ENCODE results near the gene TSHZ3. TPM values are rescaled to one million over a fixed set of nuclear protein-coding genes. Genes with fewer than 3 reads are reported as not detected.

TSHZ3 gene
- total and polyA plus RNA-seq, 9 of the 15 experiments (the other 6 are each of a cell fraction or from before 2014, with no cell fraction given): 0.03 to 0.13 (median 0.05) TPM; not detected in 5

- H3K79me2 ChIP-seq (ENCODE audit: control insufficient read depth, insufficient read depth, low read length): no peaks in the 10 kb centered on the region
- FAIRE-seq (no peak), ATAC-seq (no peak), DNase-seq (ENCODE audit: extremely low read depth in 1 of 4, low spot score in 3 of 4) (no peak)
- ChIA-PET POLR2A (no interaction called here), CTCF (ENCODE audit: low intra/inter-chr PET ratio) (no interaction called here)
- no TSS peak for BruUV-seq (replicated peaks)
- 2% methylated on average over 6 of the region's 10 CpGs for WGBS (ENCODE audit: insufficient coverage, low coverage, missing lambda C conversion rate)
- H3K9me3 ChIP-seq (replicated peaks; ENCODE audit: control insufficient read depth, insufficient read depth, low read depth, low read length): no peaks in the 10 kb centered on the region
- no peaks in the 10 kb centered on the region for H3K9me1 ChIP-seq (ENCODE audit: control insufficient read depth, insufficient read depth, low read length)
- in situ Hi-C loops (cut with MboI): no loop called here
- H3K27ac ChIP-seq (ENCODE audit: extremely low read depth, low read depth, low read length): no peak overlapping the region
- H2AFZ ChIP-seq (ENCODE audit: low read depth, low read length): no peak overlapping the region
- H3K4me3 ChIP-seq: no peak overlapping the region
- H3K4me2 ChIP-seq (ENCODE audit: insufficient read depth, low read length): no peak overlapping the region
- H3K36me3 ChIP-seq (ENCODE audit: control insufficient read depth, insufficient read depth, low read length): no peaks in the 10 kb centered on the region
- no peaks in the 10 kb centered on the region for H4K20me1 ChIP-seq (replicated peaks; ENCODE audit: control insufficient read depth, insufficient read depth, low read length)
- peaks cover 2 to 28% of the 10 kb centered on the region in 2 experiments; a peak in 3 of 5 replicates for H3K27me3 ChIP-seq (ENCODE audit: control insufficient read depth in 2 of 2, insufficient read depth in 2 of 2, low read length in 2 of 2)
- intact Hi-C loops (cut with micrococcal nuclease): no loop called here
- no peaks in the 10 kb centered on the region for H3K4me1 ChIP-seq (replicated peaks in 1 of 2; ENCODE audit: control insufficient read depth in 2 of 2, insufficient read depth in 2 of 2, low read length in 2 of 2)
- H3K9ac ChIP-seq (ENCODE audit: insufficient read depth in 1 of 2, low read depth in 2 of 2, low read length in 2 of 2): no peak overlapping the region
- TF ChIP-seq POLR2H (tag; IDR thresholded peaks at IDR 0.05; ENCODE audit: low read depth): no peak
- TF ChIP-seq MTA1 (IDR thresholded peaks at IDR 0.05; ENCODE audit: borderline replicate concordance): no peak
- no peak for TF ChIP-seq SIRT6 (IDR thresholded peaks at IDR 0.05; ENCODE audit: low read depth, low read length)
- TF ChIP-seq EGR1 (conservative IDR thresholded peaks at IDR 0.05): no peak
- no peak for TF ChIP-seq SAFB (IDR thresholded peaks at IDR 0.05; ENCODE audit: borderline replicate concordance, low read depth, low read length)
- TF ChIP-seq SMAD4 (CRISPR knock-in tag; conservative IDR thresholded peaks at IDR 0.05): no peak
- no peak for TF ChIP-seq TAL1 (IDR thresholded peaks at IDR 0.05)
- TF ChIP-seq SOX6 (IDR thresholded peaks at IDR 0.05): no peak
- TF ChIP-seq TAF1 (IDR thresholded peaks at IDR 0.05; ENCODE audit: control insufficient read depth, extremely low read depth, insufficient read depth, low read length, severe bottlenecking): no peak
- TF ChIP-seq ZNF282 (CRISPR knock-in tag; IDR thresholded peaks at IDR 0.05): no peak
- no peak for TF ChIP-seq XRCC3 (IDR thresholded peaks at IDR 0.05)
- no peak for TF ChIP-seq WHSC1 (IDR thresholded peaks at IDR 0.05; ENCODE audit: low read length)
- TF ChIP-seq MITF (IDR thresholded peaks at IDR 0.05): no peak
- no peak for TF ChIP-seq NFE2L1 (tag; IDR thresholded peaks at IDR 0.05; ENCODE audit: borderline replicate concordance, low read depth)
- no peak for TF ChIP-seq ESRRB (CRISPR knock-in tag; IDR thresholded peaks at IDR 0.05; ENCODE audit: borderline replicate concordance)
- no peak for TF ChIP-seq MAFK (IDR thresholded peaks at IDR 0.05; ENCODE audit: low read length)
- TF ChIP-seq ZNF586 (CRISPR knock-in tag; conservative IDR thresholded peaks at IDR 0.05): no peak
- TF ChIP-seq MBD1 (CRISPR knock-in tag; IDR thresholded peaks at IDR 0.05): no peak
- TF ChIP-seq E4F1 (CRISPR knock-in tag; IDR thresholded peaks at IDR 0.05; ENCODE audit: borderline replicate concordance): no peak
Observed at GRCh38 chr19:31296741-31297390, 52.4 kb downstream of the TSHZ3 start.

Data from K562 (cell line).